ENCODE results near the gene CANT1. TPM values are rescaled to one million over a fixed set of nuclear protein-coding genes. Genes with fewer than 3 reads are reported as not detected.

The CANT1 gene
- total and polyA plus RNA-seq, 2 of the 13 experiments (the other 11 are each of a cell fraction or from before 2014, with no cell fraction given) = 34.1 to 42.1 TPM

DNA sequence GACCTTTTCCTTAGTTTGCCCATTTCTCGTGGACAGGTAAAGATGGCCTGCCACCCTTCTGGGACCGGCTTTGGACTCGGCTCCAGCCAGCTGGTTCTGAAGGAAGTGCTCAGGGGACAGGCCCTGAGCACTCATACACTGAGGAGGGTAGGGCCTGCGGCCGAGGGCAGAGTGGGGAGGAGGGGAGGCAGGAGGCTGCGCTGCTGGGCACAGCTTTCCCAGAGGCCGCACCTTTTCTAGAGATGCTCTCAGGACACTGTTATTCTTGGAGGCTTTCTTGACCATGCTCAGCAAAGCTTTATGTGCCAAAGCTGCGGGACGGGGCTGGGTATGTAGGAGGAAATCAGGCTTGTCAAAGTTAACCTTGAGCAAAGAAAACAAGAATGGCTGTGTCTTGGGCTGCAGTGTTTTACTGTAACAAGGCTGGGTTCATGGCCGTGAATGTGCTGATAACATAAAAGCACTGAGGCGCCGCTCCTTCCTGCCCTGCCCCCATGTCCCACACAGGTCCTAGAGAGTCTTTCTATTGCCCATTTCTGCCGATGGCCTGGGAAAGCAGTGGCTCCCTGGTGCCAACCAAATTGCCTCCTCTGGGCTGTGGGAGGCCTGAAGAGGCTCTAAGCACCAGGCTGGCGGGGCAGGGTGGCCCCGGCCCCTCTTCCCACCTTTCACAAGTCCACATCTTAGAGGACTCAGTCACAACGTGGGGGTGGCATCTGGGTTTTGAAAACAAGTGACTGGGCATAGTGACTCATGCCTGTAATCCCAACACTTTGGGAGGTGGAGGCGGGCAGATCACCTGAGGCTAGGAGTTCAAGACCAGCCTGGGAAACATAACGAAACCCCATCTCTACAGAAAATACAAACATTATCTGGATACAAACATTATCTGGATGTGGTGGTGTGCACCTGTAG, 62.1 kb downstream of the CANT1 start:
- peak; percentile 67 for ATAC-seq
- WGBS (ENCODE audit: low lambda C conversion rate) = 11% methylated on average over 14 of the region's 18 CpGs
- Histone ChIP-seq H3K79me2 (ENCODE audit: insufficient read depth, low read length) (no peaks in the 10 kb centered on the region), H2AFZ (ENCODE audit: low read length) (no peak overlapping the region), H3K9me3 (ENCODE audit: low read length) (peaks cover 18% of the 10 kb centered on the region), H3K4me3 (replicated peaks in 1 of 3; ENCODE audit: insufficient read depth in 1 of 3, low read depth in 2 of 3, low read length in 3 of 3) (peak overlapping the region in 1 of 3 experiments; percentile 19; a peak in 1 of 6 replicates), H4K20me1 (ENCODE audit: insufficient read depth, low read length) (no peaks in the 10 kb centered on the region), H3K4me1 (ENCODE audit: insufficient read depth, low read length) (peaks cover 35% of the 10 kb centered on the region), H3K36me3 (replicated peaks in 1 of 2; ENCODE audit: control insufficient read depth in 1 of 2, insufficient read depth in 2 of 2, low read length in 2 of 2) (no peaks in the 10 kb centered on the region), H3K9ac (ENCODE audit: insufficient read depth, low read depth, low read length) (no peak overlapping the region; the same call in 1 of the 2 replicates), H3K4me2 (ENCODE audit: low read depth, low read length) (peak overlapping the region; percentile 60), H3K27me3 (ENCODE audit: control insufficient read depth in 1 of 2, insufficient read depth in 2 of 2, low read length in 2 of 2) (peaks cover 2 to 23% of the 10 kb centered on the region in 2 experiments; a peak in 3 of 5 replicates), H3K27ac (ENCODE audit: extremely low read length, insufficient read depth, low read length) (no peak overlapping the region)
- in situ Hi-C loops (cut with HindIII; ENCODE audit: extremely low pct_ligation_motif_present, low pct_unique_long_range_greater_than_20kb) = no loop called here
- DNase-seq (ENCODE audit: low spot score) = peak; percentile 68
- intact Hi-C loops (cut with micrococcal nuclease; ENCODE audit: unreplicated experiment) = no loop called here
- peak; percentile 54 for FAIRE-seq
- POLR2A ChIA-PET = interaction anchor here (0.8 to 1.9 kb wide), 4 partner anchors 13 to 64 kb away, joined by 3 to 7 read pairs (median 4); no protein-coding TSS in a partner anchor
- CTCF ChIA-PET (ENCODE audit: low intra/inter-chr PET ratio, low total read pairs) = no interaction called here
- no TSS peak for BruUV-seq (replicated peaks)
- TF ChIP-seq, protein P1, sequence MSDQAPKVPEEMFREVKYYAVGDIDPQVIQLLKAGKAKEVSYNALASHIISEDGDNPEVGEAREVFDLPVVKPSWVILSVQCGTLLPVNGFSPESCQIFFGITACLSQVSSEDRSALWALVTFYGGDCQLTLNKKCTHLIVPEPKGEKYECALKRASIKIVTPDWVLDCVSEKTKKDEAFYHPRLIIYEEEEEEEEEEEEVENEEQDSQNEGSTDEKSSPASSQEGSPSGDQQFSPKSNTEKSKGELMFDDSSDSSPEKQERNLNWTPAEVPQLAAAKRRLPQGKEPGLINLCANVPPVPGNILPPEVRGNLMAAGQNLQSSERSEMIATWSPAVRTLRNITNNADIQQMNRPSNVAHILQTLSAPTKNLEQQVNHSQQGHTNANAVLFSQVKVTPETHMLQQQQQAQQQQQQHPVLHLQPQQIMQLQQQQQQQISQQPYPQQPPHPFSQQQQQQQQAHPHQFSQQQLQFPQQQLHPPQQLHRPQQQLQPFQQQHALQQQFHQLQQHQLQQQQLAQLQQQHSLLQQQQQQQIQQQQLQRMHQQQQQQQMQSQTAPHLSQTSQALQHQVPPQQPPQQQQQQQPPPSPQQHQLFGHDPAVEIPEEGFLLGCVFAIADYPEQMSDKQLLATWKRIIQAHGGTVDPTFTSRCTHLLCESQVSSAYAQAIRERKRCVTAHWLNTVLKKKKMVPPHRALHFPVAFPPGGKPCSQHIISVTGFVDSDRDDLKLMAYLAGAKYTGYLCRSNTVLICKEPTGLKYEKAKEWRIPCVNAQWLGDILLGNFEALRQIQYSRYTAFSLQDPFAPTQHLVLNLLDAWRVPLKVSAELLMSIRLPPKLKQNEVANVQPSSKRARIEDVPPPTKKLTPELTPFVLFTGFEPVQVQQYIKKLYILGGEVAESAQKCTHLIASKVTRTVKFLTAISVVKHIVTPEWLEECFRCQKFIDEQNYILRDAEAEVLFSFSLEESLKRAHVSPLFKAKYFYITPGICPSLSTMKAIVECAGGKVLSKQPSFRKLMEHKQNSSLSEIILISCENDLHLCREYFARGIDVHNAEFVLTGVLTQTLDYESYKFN (CRISPR knock-in tag; conservative IDR thresholded peaks at IDR 0.05) = peak; percentile 34; the same call in 1 of the 2 replicates
- TF ChIP-seq, protein P2, sequence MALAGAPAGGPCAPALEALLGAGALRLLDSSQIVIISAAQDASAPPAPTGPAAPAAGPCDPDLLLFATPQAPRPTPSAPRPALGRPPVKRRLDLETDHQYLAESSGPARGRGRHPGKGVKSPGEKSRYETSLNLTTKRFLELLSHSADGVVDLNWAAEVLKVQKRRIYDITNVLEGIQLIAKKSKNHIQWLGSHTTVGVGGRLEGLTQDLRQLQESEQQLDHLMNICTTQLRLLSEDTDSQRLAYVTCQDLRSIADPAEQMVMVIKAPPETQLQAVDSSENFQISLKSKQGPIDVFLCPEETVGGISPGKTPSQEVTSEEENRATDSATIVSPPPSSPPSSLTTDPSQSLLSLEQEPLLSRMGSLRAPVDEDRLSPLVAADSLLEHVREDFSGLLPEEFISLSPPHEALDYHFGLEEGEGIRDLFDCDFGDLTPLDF (CRISPR knock-in tag; IDR thresholded peaks at IDR 0.05) = no peak
- TF ChIP-seq HMGA1 (CRISPR knock-in tag; conservative IDR thresholded peaks at IDR 0.05) = no peak
- 0 out of 2 replicates have a peak, but pooled peaks have one; percentile 56 for TF ChIP-seq ZNF557 (CRISPR knock-in tag; IDR thresholded peaks at IDR 0.05)
- TF ChIP-seq, protein P3, sequence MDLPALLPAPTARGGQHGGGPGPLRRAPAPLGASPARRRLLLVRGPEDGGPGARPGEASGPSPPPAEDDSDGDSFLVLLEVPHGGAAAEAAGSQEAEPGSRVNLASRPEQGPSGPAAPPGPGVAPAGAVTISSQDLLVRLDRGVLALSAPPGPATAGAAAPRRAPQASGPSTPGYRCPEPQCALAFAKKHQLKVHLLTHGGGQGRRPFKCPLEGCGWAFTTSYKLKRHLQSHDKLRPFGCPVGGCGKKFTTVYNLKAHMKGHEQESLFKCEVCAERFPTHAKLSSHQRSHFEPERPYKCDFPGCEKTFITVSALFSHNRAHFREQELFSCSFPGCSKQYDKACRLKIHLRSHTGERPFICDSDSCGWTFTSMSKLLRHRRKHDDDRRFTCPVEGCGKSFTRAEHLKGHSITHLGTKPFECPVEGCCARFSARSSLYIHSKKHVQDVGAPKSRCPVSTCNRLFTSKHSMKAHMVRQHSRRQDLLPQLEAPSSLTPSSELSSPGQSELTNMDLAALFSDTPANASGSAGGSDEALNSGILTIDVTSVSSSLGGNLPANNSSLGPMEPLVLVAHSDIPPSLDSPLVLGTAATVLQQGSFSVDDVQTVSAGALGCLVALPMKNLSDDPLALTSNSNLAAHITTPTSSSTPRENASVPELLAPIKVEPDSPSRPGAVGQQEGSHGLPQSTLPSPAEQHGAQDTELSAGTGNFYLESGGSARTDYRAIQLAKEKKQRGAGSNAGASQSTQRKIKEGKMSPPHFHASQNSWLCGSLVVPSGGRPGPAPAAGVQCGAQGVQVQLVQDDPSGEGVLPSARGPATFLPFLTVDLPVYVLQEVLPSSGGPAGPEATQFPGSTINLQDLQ (CRISPR knock-in tag; IDR thresholded peaks at IDR 0.05) = 0 out of 2 replicates have a peak, but pooled peaks have one; percentile 23
- peak; percentile 38; the same call in 1 of the 2 replicates for TF ChIP-seq NRL (CRISPR knock-in tag; IDR thresholded peaks at IDR 0.05; ENCODE audit: borderline replicate concordance)
- TF ChIP-seq GABPB1 (CRISPR knock-in tag; IDR thresholded peaks at IDR 0.05) = 0 out of 2 replicates have a peak, but pooled peaks have one; percentile 20
- TF ChIP-seq, protein P4, sequence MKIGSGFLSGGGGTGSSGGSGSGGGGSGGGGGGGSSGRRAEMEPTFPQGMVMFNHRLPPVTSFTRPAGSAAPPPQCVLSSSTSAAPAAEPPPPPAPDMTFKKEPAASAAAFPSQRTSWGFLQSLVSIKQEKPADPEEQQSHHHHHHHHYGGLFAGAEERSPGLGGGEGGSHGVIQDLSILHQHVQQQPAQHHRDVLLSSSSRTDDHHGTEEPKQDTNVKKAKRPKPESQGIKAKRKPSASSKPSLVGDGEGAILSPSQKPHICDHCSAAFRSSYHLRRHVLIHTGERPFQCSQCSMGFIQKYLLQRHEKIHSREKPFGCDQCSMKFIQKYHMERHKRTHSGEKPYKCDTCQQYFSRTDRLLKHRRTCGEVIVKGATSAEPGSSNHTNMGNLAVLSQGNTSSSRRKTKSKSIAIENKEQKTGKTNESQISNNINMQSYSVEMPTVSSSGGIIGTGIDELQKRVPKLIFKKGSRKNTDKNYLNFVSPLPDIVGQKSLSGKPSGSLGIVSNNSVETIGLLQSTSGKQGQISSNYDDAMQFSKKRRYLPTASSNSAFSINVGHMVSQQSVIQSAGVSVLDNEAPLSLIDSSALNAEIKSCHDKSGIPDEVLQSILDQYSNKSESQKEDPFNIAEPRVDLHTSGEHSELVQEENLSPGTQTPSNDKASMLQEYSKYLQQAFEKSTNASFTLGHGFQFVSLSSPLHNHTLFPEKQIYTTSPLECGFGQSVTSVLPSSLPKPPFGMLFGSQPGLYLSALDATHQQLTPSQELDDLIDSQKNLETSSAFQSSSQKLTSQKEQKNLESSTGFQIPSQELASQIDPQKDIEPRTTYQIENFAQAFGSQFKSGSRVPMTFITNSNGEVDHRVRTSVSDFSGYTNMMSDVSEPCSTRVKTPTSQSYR (CRISPR knock-in tag; IDR thresholded peaks at IDR 0.05; ENCODE audit: borderline replicate concordance) = peak; percentile 93
- peak; percentile 55 for TF ChIP-seq HNF4A (CRISPR knock-in tag; IDR thresholded peaks at IDR 0.05)
